Measurements from ENCODE around the gene C10orf88.

Gene C10orf88

GRCh38 chr10:122995936-122996335 is 41.9 kb upstream of the C10orf88 start:
- no peak for TF ChIP-seq CTCF (IDR thresholded peaks at IDR 0.05)

- TF ChIP-seq CTCF (IDR thresholded peaks at IDR 0.05), result no peak
These were observed 39.8 kb upstream of the C10orf88 start for GRCh38 chr10:122993797-122994336.

GRCh38 chr10:122992031-122992585 is 38.1 kb upstream of the C10orf88 start:
- TF ChIP-seq CTCF (IDR thresholded peaks at IDR 0.05), result no peak

- no peak for TF ChIP-seq CTCF (IDR thresholded peaks at IDR 0.05)
These were observed 36.3 kb upstream of the C10orf88 start for GRCh38 chr10:122990278-122990677.

GRCh38 chr10:122988501-122988900 is 34.5 kb upstream of the C10orf88 start:
- TF ChIP-seq CTCF (IDR thresholded peaks at IDR 0.05), result no peak

GRCh38 chr10:122986335-122986734 is 32.3 kb upstream of the C10orf88 start:
- TF ChIP-seq CTCF (IDR thresholded peaks at IDR 0.05), result no peak

GRCh38 chr10:122984708-122985107 is 30.7 kb upstream of the C10orf88 start:
- TF ChIP-seq CTCF (IDR thresholded peaks at IDR 0.05), result no peak

- no peak for TF ChIP-seq CTCF (IDR thresholded peaks at IDR 0.05)
These were observed 29.9 kb upstream of the C10orf88 start for GRCh38 chr10:122983898-122984297.
